NCI-H460 (cell line): ENCODE data around the gene LCN12. TPM values are rescaled to one million over a fixed set of nuclear protein-coding genes. Genes with fewer than 3 reads are reported as not detected.

Source experiments
- DNase-seq: peaks from one replicate; pipeline ENCODE4 v3.0.0-alpha.2; 2016; ENCODE audit warnings: low read depth; ENCODE audit errors: extremely low read depth
- total RNA-seq: library from RNA; depleted of rRNA; stranded (reverse); fragments of >200 nt; shearing (Covaris generic); gene quantifications from 2 replicates; pipeline ENCODE4 v1.2.3, GENCODE V29; 2014

Gene LCN12
- total RNA-seq, 1 experiment from 2014 or later, result 1.5 TPM

DNA sequence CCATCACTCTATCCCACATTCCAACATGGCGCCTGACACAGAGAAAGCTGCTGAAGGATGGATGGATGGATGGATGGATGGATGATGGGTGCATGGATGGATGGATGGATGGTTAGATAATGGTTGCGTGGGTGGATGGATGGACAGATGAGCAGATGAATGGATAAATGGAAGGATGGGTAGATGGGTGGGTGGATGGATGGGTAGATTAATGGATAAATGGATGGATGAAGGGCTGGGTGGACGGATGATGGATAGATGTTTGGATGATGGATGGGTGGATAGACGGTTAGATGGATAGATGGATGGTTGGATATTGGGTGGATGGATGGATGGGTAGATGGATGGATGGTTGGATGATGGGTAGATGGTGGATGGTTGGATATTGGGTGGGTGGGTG lies 4.5 kb downstream of the LCN12 start:
- DNase-seq, result no peak

DNA sequence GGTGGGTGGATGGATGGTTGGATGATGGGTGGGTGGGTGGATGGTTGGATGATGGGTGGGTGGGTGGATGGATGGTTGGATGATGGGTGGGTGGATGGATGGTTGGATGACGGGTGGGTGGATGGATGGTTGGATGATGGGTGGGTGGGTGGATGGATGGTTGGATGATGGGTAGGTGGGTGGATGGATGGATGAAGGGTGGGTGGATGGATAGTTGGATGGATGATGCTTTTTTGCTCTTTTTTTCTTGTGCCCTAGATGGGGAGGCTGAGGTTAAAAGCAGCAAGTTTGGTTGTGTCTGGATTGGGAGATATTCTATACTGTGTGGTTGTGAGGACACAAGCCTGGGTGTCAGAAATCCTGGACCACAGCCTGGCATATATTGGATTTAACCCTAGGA lies 5.4 kb downstream of the LCN12 start:
- no peak for DNase-seq

DNA sequence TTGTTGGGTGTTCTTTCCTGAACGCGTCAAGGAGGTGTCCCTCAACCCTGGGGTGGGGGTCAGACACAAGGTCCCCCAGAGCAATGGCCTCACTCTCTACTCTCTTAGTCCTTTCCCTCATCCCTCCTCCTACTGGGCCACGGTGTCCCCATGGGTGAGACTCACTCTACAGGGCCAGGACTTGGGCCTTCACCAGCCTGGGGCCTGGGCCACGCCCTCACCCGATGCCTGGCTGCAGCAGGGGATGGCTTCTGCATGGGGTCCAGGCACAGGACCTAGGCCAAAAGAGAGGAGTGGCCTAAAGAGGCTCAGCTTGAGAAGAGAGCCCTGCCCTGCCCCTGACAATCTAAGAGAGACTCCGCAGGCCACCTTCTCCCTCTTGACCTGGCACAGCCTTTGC lies 5.8 kb downstream of the LCN12 start:
- no peak for DNase-seq

DNA sequence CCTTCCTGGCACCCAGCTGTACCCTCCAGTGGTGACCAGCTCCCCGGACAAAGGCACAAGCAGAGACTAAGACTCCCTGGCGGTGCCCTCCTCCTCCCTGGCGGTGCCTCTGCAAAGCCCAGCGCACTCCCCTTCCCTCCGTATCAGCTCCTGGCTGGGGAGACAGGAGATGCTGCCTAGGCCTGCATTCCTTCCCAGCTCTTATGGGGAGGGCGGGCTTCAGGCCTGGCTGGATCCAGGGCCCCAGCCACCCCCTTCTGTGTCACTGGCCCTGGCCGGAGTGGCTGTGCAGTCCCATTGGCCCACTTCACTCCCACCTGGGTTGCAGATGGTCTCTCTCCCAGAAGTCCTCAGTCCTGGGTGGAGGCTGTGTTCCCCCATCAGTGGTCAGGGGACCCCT lies 6.4 kb downstream of the LCN12 start:
- DNase-seq, result no peak

DNA sequence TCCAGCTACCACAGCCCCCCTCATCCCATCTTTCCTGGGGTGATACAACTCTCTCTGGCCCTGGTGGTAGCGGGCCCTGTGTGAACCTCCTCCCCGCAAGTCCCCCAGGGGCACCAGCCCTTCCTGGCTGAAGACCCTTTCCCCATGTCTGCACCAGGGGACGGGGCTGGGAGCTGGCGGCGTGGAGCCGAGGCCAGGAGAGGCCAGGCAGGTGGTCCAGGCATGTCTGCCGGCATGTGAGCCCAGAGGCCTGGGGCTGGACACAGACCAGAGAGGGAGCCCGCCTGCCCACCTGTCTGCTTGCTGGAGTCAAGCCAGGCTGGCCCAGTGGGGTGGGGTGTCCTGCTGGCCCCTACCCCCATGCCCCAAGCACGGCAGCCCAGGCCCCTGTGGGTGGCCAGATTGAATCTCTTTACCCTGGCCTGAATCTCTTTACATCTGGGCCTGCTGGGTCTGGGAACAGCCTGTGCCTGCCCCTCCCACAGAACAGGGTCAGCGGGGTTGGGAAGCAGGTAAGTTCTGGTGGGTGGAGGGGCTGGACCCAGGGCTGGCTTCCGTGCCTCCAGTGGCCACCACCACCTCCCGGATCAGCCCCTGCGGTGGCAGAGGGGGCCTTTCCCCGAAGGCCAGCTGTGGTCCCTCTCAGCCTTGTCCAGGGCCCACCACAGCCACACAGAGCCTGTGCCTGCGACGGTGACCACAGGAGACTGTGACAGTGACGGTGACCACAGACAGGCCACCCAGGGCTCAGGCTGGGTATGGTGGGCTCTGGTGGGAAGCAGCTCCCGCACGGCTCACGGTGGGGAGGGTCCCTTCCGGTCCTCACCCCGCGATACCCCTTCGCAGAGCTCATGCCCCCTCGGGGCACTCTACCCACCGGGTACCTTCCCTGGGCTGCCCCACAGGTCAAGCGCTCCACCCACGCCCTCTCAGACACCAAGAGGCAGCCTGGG lies 7.1 kb downstream of the LCN12 start:
- DNase-seq, result no peak

DNA sequence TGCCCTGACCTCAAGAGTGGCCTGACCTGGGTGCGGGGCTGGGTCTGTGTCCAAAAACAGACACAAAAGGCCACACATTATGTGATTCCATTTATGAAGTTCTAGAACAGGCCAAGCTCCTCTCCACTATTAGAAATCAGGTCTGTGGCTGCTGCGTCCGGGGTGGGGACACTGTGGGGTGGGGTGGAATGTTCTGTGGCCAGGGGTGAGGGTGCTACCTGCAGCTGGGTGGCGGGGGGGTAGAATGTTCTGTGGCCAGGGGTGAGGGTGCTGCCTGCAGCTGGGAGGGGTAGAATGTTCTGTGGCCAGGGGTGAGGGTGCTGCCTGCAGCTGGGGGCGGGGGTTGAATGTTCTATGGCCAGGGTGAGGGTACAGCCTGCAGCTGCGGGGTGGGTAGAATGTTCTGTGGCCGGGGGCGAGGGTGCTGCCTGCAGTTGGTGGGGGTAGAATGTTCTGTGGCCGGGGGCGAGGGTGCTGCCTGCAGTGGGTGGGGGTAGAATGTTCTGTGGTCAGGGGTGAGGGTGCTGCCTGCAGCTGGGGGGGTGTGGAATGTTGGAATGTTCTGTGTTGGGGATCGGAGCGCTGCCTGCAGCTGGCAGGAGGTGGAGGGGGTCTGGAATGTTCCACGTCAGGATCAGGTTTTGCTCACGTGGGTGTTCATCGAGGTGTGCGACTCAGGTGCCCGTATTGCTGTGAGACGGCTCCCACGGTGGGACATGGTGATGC lies 8.3 kb downstream of the LCN12 start:
- no peak for DNase-seq

DNA sequence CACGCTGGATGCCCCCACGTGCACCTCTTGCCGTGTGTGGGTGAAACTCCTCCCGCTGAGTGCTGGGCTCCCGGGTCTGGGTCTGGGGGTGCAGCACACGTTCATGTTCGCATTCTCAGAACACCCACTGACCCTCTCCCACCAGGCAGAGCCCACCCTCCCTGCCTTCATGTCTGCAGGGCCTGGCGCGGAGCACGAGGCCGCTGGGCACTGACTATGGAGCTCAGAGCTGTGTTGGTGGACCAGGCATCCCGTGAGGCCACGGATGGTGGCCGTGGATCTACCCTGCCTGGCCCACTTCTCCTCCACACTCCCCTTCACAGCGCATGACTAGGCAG lies 8.8 kb downstream of the LCN12 start:
- no peak for DNase-seq

DNA sequence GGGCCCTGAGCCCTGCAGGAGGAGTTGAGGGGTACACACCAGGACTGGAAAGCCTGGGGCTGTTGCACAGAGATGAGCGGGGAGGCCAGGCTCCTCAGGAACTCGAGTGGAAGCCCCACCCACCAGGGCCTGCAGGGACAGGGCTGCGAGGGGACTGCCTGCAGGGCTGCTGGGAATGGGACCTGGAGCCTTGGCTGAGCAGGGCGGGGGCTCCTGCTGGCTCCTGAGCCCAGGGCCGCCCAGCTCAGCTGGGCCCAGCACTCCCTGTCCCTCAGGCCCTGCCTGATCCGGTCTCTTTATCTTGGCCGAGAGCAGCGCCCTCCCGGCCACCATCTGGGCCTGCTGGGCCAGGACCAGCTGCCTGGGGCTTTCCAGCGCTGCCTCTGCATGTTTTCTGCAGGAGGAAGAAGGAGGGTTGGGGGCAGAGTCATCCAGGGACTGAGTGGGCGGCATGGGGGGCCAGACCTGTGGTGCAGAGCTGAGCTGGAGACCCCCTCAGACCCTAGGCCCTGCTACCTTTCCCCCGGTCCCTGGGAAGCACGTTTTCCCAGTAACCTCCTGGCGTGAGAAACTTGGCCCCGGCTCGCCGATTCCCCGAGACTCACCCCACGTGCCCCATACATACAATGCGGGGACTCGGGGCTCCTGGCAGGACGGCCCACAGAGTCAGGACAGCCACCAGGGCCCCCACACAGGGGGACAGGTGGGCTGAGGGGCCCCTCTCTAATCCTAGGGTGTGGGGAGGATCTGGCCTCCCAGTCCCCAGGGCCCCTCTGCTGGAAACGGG lies 9.4 kb downstream of the LCN12 start:
- no peak for DNase-seq

DNA sequence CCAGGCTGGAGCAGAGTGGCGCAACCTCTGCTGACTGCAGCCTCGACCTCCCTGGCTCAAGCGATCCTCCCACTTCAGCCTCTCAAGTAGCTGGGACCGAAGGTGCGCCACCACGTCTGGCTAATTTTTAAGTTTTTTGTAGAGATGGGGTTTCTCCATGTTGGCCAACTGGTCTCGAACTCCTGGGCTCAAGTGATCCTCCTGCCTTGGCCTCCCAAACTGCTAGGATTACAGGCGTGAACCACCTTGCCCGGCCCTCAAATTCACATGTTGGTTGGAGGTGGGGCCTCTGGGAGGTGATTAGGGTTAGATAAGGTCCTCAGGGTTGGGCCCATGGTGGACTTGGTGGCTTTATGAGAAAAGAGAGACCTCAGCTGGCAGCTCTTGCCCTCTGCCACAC lies 10.1 kb downstream of the LCN12 start:
- DNase-seq, result no peak

DNA sequence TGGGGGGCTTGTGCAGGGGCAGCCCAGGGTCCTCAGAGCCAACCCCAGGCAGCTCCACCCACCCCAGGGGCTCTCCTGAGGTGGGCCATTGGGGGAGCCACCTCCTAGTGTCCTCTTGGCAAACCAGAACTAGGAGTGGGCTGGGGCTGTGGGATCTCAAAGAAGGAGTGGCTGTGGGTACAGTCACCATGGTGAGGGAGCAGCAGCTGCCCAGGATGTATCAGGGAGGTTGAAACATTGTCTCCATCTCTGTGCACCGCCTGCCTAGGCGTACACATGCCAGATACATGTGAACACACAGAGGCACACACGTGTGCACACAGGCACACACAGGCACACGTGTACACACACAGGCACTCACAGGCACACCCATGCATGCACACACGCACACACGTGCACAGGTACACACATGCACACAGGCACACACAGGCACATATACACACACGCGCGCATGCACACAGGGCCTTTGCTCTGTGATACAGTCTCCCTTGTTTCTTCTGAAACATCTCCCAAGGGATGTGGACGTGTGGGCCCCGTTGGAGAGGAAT lies 10.7 kb downstream of the LCN12 start:
- no peak for DNase-seq

DNA sequence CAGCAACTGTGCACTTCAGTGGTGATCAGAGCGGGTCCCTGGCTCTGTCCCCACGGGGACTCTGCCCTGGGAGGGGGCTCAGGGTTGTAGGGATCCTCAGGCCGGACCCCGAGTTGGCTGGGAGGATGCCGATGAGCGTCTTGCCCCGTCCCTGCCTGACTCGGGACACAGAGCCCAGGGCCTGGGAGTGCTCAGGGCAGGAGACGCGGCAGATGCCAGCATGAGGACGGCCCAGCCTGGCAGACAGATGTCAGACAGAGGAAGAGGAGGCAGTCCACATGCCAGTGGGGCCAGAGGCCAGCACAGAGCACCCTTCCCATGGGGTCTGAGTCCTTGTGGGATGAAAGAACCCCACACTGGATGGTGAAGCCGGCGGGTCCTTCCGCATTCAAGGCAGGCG lies 11.3 kb downstream of the LCN12 start:
- no peak for DNase-seq

DNA sequence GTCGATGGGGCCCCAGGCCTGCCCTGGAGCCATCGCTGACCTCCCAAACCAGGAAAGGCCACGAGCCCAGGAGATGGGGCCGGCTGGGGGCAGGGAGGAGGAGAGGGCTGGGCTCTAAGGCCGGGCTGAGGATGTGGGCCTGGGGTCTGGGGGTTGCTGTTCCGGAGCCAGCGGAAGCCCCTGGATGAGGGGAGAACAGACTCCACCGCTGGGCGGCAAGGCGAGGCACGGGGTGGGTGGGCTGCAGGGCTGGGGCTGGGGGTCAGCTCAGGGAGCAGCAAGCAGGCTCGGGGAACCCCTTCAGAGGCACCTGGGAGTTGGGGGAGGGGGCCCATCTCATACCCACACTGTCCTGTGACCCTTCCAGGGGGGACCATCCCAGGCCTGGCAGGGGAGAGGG lies 11.7 kb downstream of the LCN12 start:
- DNase-seq, result no peak

DNA sequence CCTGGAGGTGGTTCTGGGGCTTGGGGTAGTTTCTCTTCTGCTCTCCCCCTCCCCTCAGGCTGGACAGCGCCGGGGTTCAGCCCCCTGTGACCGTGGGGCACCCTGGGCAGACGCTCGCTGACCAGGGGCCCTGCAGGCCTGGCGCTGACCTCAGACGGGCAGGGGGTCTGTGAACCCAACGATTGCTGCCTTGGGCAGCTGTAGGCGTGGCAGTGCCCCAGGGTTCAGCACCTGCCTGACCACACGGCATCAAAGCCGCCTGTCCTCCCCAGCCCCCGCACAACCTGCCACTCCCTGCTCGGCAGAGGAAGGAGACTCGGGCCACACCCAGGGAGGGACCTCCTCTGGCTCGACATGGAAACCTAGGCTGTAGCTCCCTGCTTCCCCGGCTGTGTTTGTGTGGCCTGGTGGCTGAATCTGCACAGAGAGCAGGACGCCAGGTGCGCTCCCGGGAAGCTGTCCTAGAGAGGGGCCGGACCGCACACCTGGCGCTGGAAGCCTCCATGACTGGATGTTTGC lies 12.2 kb downstream of the LCN12 start:
- DNase-seq, result no peak

DNA sequence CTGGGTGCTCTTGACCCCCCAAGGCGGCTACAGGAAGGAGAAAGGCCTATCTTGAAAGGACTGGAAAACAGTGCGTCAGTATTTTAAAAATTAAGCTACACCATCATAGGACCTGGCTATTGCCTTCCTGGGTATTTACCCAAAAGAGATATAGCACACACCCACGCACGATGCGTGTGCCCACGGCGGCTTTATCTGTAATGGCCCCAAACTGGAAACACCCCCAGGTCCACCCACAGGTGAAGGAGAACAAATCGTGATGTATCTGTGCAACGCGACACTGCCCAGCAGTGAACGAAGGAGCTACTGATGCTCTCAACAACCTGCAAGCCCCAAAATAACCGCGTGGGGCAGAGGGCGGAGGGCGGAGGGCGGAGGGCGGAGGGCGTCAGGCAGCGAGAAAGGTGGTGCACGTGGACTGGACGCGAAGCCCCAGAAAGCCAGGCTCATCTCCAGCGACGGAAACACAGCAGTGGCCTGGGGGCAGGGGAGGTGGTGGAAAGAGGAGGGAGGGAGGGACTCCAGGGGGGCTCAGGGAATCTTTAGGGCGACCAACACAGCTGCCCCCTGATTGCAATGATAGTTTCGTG lies 12.9 kb downstream of the LCN12 start:
- DNase-seq, result no peak

DNA sequence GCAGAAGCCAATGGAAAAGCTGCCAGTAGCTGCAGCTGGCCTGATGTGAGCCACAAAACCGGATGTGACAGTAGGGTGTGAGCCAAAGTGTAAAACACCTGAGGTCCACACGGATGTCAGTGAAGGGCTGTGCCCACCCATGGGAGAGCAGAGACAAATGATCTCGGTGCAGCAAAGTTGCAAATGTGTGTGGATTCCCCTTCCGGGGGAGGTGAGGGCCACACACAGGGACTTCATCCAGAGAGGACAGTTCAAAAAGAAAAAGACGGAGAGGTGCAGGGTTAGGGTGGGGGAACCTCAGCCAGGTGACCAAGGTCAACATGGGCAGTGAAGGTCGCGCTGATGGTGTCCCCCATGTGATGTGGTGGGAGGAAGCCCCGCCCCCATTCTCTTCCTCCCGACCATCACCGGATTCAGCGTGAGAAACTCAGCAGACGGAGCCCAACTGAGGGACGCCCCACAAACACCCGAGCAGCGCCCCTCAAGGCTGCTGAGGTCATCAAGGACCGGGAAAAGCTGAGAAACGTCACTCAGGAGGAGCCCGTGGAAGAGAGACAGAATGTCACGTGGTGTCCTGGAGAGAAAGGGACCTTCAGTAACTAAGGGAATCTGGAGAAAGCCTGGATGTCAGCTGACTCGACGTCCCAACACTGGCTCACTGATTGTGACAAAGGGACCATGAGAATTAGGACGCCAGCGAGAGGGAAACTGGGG lies 13.9 kb downstream of the LCN12 start:
- DNase-seq, result no peak

DNA sequence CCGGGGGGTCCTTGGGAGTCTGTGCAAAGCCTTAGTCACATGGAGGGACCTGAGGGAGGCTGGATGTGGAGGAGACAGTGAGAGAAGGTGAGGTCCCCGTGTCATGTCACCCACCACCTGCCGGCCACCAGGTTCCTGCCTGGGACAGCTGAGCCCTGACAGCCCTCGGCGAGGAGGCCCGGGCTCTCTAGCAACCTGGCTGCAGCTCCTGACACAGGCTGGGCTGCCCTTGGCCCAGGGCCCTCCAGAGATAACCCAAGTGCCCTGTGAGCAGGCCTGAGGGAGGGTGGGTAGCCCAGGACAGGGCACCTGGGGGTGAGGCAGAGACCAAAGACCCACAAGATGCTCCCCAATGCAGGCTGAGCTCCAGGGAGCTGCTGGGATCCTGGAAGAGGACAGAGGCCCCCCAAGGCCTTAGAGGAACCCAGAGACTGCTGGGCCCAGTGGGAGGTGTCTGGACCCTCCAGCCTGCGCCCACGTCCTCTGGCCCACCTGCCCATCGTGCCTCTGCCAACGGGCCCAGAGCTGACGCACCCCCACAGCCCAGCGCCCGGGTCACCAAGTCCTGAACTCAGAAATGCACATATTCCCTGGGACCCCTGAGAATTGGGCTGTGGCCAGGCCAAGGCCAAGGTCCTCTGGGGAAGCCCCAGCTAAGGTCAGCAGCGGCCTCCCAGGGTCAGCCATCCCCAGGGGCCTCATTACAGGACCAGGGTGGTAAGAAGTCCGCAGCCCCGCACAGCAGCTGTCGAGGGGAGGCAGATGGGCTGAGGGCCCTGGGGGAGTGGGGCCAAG lies 16.5 kb downstream of the LCN12 start:
- no peak for DNase-seq

DNA sequence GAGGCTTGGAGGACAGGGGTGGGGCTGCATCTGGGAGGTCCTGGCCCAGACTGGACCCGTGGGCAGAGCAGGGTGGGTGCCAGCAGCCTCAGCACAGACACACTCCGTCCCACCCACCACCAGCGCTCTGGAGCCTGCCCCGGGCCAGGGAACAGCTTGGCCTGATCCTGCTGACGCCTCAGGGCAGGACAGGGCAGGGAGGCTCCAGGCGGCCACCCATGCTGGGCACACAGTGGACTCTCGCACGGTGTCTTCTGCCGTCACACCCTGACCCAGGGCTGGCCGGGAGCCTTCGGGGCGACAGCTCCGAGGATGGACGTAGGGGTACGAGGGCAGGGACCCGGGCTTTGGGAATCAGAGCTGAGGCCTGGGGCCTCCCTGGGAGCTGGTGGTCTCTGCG lies 17.1 kb downstream of the LCN12 start:
- DNase-seq, result no peak

DNA sequence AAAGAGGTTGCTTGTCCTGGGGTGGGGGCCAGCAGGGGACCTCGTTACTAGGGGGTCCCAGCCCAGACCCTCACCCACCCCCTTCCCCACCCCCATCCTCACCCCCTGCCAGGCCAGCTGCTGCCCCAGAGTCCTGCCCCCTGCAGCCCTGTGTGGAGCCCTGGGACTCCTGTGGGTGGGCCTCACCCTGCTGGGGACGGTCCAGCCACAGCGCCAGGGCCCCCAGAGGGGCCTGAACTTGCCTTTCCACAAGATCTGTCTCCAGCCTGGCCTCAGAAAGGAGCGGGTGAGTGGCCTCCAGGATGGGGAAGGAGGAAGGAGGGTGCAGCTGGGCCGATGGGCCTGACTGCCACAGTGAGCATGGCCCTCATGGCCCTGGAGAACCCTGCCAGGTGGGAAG lies 17.7 kb downstream of the LCN12 start:
- DNase-seq, result no peak

DNA sequence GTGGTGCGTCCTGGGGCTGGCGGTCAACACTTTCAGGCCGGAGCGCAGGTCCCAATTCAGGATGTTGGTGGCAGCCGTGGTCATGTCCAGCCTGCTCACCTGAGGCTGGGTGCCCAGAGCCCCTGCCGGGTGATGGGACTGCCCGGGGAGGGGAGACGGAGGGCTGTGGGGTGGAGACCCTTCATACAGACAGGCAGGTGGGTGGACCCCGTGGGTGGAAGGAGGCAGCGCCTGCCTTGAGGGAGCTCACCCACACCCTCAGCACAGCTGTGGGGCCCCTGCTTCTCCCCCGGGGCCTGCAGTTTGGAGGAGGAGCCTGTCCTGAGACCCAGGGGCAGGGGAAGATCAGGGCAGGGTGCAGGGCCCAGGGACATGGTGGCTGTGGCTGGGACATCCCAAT lies 18.3 kb downstream of the LCN12 start:
- DNase-seq, result no peak
